ENCODE measurements around the gene SASH1. TPM values are rescaled to one million over a fixed set of nuclear protein-coding genes. Genes with fewer than 3 reads are reported as not detected.

Gene SASH1
- total RNA-seq, 1 donor from 2014 or later, result 15.5 TPM

- FAIRE-seq (no peak), DNase-seq (ENCODE audit: low read depth) (no peak)
- Histone ChIP-seq H2AFZ (ENCODE audit: low read depth, low read length) (no peak overlapping the region), H3K27ac (ENCODE audit: low read depth, low read length) (peak overlapping the region; percentile 65), H3K4me2 (ENCODE audit: low read length) (peak overlapping the region; percentile 73), H3K36me3 (ENCODE audit: insufficient read depth, low read length) (peaks cover 9% of the 10 kb centered on the region), H3K4me3 (ENCODE audit: insufficient read depth, low read depth, low read length) (no peak overlapping the region), H3K27me3 (ENCODE audit: insufficient read depth, low read length) (no peaks in the 10 kb centered on the region), H4K20me1 (ENCODE audit: insufficient read depth, low read length) (no peaks in the 10 kb centered on the region), H3K9ac (ENCODE audit: low read length) (no peak overlapping the region), H3K79me2 (ENCODE audit: insufficient read depth, low read length) (no peaks in the 10 kb centered on the region), H3K4me1 (ENCODE audit: insufficient read depth, low read length) (peaks cover 21% of the 10 kb centered on the region), H3K9me3 (ENCODE audit: insufficient read depth, low read depth, low read length) (no peaks in the 10 kb centered on the region)
- H3K27me3 Mint-ChIP-seq (ENCODE audit: low read depth, unreplicated experiment), result no peaks in the 10 kb centered on the region
- H3K27ac Mint-ChIP-seq (ENCODE audit: unreplicated experiment), result no peak overlapping the region
- H3K36me3 Mint-ChIP-seq (ENCODE audit: low read depth, unreplicated experiment), result peaks cover 8% of the 10 kb centered on the region
- no peak for TF ChIP-seq CTCF (IDR thresholded peaks at IDR 0.05; ENCODE audit: insufficient read depth, low read depth, low read length)
- no peak for TF ChIP-seq EZH2 (IDR thresholded peaks at IDR 0.05; ENCODE audit: insufficient read depth, low read length)
- no peaks in the 10 kb centered on the region for H3K9me3 Mint-ChIP-seq (ENCODE audit: unreplicated experiment)
- no peak overlapping the region for H3K4me3 Mint-ChIP-seq (ENCODE audit: unreplicated experiment)
- peaks cover 2% of the 10 kb centered on the region for H3K4me1 Mint-ChIP-seq (ENCODE audit: low read depth, unreplicated experiment)
These were observed 128.2 kb downstream of the SASH1 start for GRCh38 chr6:148470606-148471465.

- no peaks in the 10 kb centered on the region for H3K9me3 Mint-ChIP-seq (ENCODE audit: unreplicated experiment)
- H3K4me1 ChIP-seq (ENCODE audit: insufficient read depth, low read length), result peaks cover 21% of the 10 kb centered on the region
- H3K27ac ChIP-seq (ENCODE audit: low read depth, low read length), result peak overlapping the region; percentile 65
- H3K36me3 ChIP-seq (ENCODE audit: insufficient read depth, low read length), result peaks cover 9% of the 10 kb centered on the region
- H2AFZ ChIP-seq (ENCODE audit: low read depth, low read length), result peak overlapping the region; percentile 45
- no peak overlapping the region for H3K4me3 ChIP-seq (ENCODE audit: insufficient read depth, low read depth, low read length)
- DNase-seq (ENCODE audit: low read depth) (peak; percentile 73), FAIRE-seq (no peak)
- H3K79me2 ChIP-seq (ENCODE audit: insufficient read depth, low read length), result no peaks in the 10 kb centered on the region
- peak overlapping the region; percentile 73 for H3K4me2 ChIP-seq (ENCODE audit: low read length)
- peak overlapping the region; percentile 44 for H3K27ac Mint-ChIP-seq (ENCODE audit: unreplicated experiment)
- H3K9ac ChIP-seq (ENCODE audit: low read length), result peak overlapping the region; percentile 58
- no peaks in the 10 kb centered on the region for H4K20me1 ChIP-seq (ENCODE audit: insufficient read depth, low read length)
- H3K36me3 Mint-ChIP-seq (ENCODE audit: low read depth, unreplicated experiment), result peaks cover 8% of the 10 kb centered on the region
- no peaks in the 10 kb centered on the region for H3K27me3 ChIP-seq (ENCODE audit: insufficient read depth, low read length)
- H3K9me3 ChIP-seq (ENCODE audit: insufficient read depth, low read depth, low read length), result no peaks in the 10 kb centered on the region
- peaks cover 2% of the 10 kb centered on the region for H3K4me1 Mint-ChIP-seq (ENCODE audit: low read depth, unreplicated experiment)
- H3K27me3 Mint-ChIP-seq (ENCODE audit: low read depth, unreplicated experiment), result no peaks in the 10 kb centered on the region
- TF ChIP-seq EZH2 (IDR thresholded peaks at IDR 0.05; ENCODE audit: insufficient read depth, low read length) (no peak), CTCF (IDR thresholded peaks at IDR 0.05; ENCODE audit: insufficient read depth, low read depth, low read length) (no peak)
- no peak overlapping the region for H3K4me3 Mint-ChIP-seq (ENCODE audit: unreplicated experiment)
These were observed 129.1 kb downstream of the SASH1 start for GRCh38 chr6:148471624-148472159.

Data from astrocyte (in vitro differentiated cells and primary cell).